RCC 7860 (cell line): Measurements from ENCODE around the gene LVRN.

Experiments used
- DNase-seq: peaks from one replicate; pipeline ENCODE4 v3.0.0-alpha.2; 2015; ENCODE audit warnings: low spot score
- FAIRE-seq: peaks from 2 replicates; lab custom pipeline; 2012; peaks lifted over from hg19 to GRCh38; lab: Jason Lieb, UNC

LVRN gene

GRCh38 chr5:115956957-115957356 lies 5.3 kb upstream of the LVRN start:
- DNase-seq (no peak), FAIRE-seq (no peak)

GRCh38 chr5:115961381-115962238 lies 665 bp upstream of the LVRN start:
- DNase-seq = no peak
- no peak for FAIRE-seq

- no peak for FAIRE-seq
Observed at GRCh38 chr5:115962565-115963402, 509 bp downstream of the LVRN start.

GRCh38 chr5:115963566-115963965 lies 1.3 kb downstream of the LVRN start:
- DNase-seq = no peak
- FAIRE-seq = no peak

More at GRCh38 chr5:115962565-115963402, 509 bp downstream of the LVRN start:
- no peak for DNase-seq

- DNase-seq (no peak), FAIRE-seq (no peak)
Observed at GRCh38 chr5:115968770-115969169, 6.5 kb downstream of the LVRN start.

- FAIRE-seq = no peak
Observed at GRCh38 chr5:115977096-115977495, 14.8 kb downstream of the LVRN start.

GRCh38 chr5:115977988-115978387 lies 15.7 kb downstream of the LVRN start:
- FAIRE-seq = no peak
- DNase-seq = peak; percentile 57

More at GRCh38 chr5:115977096-115977495, 14.8 kb downstream of the LVRN start:
- no peak for DNase-seq

- no peak for FAIRE-seq
Observed at GRCh38 chr5:115978779-115979178, 16.5 kb downstream of the LVRN start.

GRCh38 chr5:115979201-115980041 lies 17.1 kb downstream of the LVRN start:
- DNase-seq = no peak

More at GRCh38 chr5:115978779-115979178, 16.5 kb downstream of the LVRN start:
- DNase-seq = no peak

GRCh38 chr5:115983519-115983918 lies 21.2 kb downstream of the LVRN start:
- FAIRE-seq (no peak), DNase-seq (no peak)

More at GRCh38 chr5:115979201-115980041, 17.1 kb downstream of the LVRN start:
- FAIRE-seq = no peak

GRCh38 chr5:115985802-115986757 lies 23.8 kb downstream of the LVRN start:
- no peak for DNase-seq
- no peak for FAIRE-seq

- DNase-seq (no peak), FAIRE-seq (no peak)
Observed at GRCh38 chr5:115988002-115988401, 25.7 kb downstream of the LVRN start.

GRCh38 chr5:115992848-115993350 lies 30.6 kb downstream of the LVRN start:
- no peak for DNase-seq
- FAIRE-seq = no peak

GRCh38 chr5:115995351-115995750 lies 33.1 kb downstream of the LVRN start:
- DNase-seq (no peak), FAIRE-seq (no peak)

GRCh38 chr5:116002116-116002906 lies 40.0 kb downstream of the LVRN start:
- DNase-seq = no peak
- FAIRE-seq = no peak

GRCh38 chr5:116004248-116004647 lies 42.0 kb downstream of the LVRN start:
- no peak for DNase-seq
- no peak for FAIRE-seq

- no peak for DNase-seq
- FAIRE-seq = no peak
Observed at GRCh38 chr5:116009806-116010205, 47.5 kb downstream of the LVRN start.

GRCh38 chr5:116011046-116011445 lies 48.8 kb downstream of the LVRN start:
- DNase-seq (no peak), FAIRE-seq (no peak)
